ENCODE measurements around the gene RILPL2.
"Not testable (repeated sequence)": the region's sequence is repeated elsewhere in the genome, so short reads cannot be mapped to it uniquely, and the experiment has no call there.

The RILPL2 gene

DNA sequence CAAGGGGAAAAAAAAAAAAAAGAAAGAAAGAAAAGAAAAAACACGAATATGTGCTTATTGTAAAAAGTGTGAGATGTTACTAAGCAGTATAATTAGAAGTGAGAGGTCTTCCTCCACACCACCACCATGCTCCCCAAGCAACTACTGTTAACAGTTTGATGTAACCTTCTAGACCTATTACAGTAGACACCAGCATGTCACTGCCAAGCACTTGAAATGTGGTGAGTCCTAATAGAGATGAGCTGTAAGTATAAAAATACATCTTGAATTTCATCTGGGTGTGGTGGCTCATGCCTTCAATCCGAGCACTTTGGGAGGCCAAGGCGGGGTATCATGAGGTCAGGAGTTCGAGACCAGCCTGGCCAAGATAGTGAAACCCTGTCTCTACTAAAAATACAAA lies 13.4 kb upstream of the RILPL2 start:
- no peak for DNase-seq (ENCODE audit: low read depth)

DNA sequence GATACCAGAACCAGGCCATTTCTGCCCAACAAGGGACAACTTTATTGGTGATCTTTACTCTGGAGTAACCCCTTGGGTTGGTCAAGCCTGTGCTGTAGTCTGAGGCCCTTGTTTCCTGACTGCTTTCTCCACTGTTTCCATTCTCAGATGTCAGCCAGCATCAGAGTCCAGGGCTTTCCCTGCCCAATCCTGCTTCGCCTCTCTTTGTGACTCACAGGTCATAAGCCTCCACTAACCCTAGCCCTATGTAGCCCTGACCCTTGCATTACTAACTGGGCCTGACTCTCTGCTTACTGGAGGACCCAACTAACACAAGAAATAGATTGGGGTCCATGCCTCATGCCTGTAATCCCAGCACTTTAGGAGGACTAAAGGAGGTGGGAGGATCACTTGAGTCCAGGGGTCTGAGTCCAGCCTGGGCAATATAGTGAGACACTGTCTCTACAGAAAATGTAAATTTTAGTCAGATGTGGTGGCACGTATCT lies 12.8 kb upstream of the RILPL2 start:
- no peak for DNase-seq (ENCODE audit: low read depth)

GRCh38 chr12:123446333-123446713 lies 9.8 kb upstream of the RILPL2 start:
- DNase-seq (ENCODE audit: low read depth): no peak

GRCh38 chr12:123445388-123446332 lies 9.2 kb upstream of the RILPL2 start:
- no peak for DNase-seq (ENCODE audit: low read depth)

- DNase-seq (ENCODE audit: low read depth): no peak
Measured at GRCh38 chr12:123444092-123445026, 7.9 kb upstream of the RILPL2 start.

DNA sequence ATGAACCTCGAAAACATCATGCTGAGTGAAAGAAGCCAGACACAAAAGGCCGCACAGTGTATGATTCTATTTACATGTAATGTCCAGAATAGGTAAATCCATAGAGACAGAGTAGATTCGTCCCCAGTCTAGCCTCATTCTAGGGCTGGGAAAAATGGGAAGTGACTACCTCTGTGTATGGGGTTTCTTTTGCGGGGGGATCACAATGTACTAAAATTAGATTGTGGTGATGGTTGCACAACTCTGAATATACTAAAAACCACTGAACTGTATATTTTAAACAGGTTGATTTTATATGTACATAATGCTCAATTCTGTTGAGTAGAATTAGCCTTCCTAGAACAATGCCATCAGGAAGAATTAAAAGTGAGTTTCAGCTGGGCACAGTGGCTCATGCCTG lies 6.3 kb upstream of the RILPL2 start:
- DNase-seq (ENCODE audit: low read depth): no peak

- no peak for DNase-seq (ENCODE audit: low read depth)
Measured at GRCh38 chr12:123441523-123442164, 5.2 kb upstream of the RILPL2 start.

DNA sequence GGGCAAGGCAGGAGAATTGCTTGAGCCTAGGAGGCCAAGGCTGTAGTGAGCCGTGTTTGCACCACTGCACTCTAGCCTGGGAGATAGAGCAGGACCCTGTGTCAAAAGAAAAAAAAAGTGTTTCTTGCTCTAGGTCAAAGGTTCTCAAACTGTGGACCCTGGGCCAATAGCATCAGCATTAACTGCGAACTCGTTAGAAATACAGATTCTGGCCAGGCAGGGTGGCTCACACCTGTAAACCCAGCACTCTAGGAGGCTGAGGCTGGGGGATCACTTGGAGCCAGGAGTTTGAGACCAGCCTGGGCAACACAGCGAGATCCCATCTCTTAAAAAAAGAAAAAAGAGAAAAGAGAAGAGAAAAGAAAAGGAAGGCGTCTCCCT lies 858 bp downstream of the RILPL2 start:
- no peak for DNase-seq (ENCODE audit: low read depth)

- no peak for DNase-seq (ENCODE audit: low read depth)
Measured at GRCh38 chr12:123433615-123434014, 2.9 kb downstream of the RILPL2 start.

- not testable (repeated sequence) for DNase-seq (ENCODE audit: low read depth)
Measured at GRCh38 chr12:123431951-123432817, 4.3 kb downstream of the RILPL2 start.

DNA sequence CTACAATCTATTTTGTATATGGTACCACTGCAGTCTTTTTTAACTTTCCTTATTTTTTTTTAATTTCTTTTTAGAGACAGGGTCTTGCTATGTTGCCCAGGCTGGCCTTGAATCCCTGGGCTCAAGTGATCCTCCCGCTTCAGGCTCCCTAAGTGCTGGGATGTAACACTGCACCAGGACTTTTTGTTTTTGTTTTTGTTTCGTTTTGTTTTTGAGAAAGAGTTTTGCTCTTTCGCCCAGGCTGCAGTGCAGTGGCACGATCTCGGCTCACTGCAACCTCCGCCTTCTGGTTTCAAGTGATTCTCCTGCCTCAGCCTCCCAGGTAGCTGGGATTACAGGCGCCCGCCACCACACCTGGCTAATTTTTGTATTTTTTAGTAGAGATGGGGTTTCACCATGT lies 7.4 kb downstream of the RILPL2 start:
- DNase-seq (ENCODE audit: low read depth): not testable (repeated sequence)

GRCh38 chr12:123428591-123428990 lies 7.9 kb downstream of the RILPL2 start:
- no peak for DNase-seq (ENCODE audit: low read depth)

DNA sequence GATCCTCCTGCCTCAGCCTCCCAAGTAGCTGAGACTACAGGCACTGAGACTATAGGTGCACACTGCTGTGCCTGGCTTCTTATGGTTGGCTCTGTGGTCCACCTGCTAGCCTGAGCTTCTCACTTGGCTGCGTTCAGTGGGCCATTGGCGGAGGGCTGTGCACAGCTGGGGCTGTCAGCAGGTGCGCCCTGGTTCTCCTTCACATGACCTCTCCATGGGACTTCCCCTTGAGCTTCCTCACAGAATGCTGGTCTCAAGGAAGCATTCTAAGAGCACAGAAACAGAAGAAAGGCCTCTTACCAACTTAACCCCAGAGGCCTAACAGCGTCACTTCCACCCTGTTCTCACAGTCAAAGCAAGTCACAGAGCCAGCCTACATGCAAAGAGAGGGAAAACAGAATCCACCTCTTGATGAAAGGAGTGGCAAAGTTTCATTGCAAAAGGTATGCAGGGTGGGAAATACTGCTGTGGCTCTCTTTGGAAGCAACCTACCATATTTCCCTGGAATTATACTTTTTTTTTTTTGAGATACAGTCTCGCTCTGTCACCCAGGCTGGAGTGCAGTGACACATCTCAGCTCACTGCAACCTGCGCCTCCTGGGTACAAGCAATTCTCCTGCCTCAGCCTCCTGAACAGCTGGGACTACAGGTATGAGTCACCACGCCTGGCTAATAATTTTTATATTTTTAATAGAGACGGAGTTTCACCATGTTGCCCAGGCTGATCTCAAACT lies 9.3 kb downstream of the RILPL2 start:
- no peak for DNase-seq (ENCODE audit: low read depth)

GRCh38 chr12:123421314-123421713 lies 15.2 kb downstream of the RILPL2 start:
- no peak for DNase-seq (ENCODE audit: low read depth)

- no peak for DNase-seq (ENCODE audit: low read depth)
Measured at GRCh38 chr12:123410041-123410412, 26.5 kb downstream of the RILPL2 start.

DNA sequence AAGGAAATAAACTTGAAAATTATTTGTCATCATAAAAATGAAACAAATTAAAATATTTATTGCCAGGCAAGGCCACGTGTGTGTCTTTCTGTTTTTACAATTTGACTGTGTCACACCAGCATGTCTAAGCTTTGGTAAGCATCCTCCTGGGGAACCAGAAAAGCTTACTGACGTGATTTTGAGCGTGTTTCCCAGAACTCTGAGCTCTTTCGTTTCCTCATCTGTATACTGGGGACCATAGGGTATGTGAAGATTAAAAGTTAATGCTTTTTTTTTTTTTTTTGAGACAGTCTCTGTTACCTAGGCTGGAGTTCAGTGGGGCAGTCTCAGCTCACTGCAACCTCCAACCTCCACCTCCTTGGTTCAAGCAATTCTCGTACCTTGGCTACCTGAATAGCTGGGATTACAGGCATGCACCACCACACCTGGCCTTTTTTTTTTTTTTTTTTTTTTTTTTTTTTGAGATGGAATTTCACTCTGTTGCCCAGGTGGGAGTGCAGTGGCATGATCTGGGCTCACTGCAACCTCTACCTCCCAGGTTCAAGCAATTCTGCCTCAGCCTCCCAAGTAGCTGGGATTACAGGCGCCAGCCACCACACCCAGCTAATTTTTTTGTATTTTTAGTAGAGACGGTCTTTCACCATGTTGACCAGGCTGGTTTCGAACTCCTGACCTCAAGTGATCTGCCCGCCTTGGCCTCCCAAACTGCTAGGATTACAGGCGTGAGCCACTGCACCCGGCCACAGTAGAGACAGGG lies 27.0 kb downstream of the RILPL2 start:
- not testable (repeated sequence) for DNase-seq (ENCODE audit: low read depth)

DNA sequence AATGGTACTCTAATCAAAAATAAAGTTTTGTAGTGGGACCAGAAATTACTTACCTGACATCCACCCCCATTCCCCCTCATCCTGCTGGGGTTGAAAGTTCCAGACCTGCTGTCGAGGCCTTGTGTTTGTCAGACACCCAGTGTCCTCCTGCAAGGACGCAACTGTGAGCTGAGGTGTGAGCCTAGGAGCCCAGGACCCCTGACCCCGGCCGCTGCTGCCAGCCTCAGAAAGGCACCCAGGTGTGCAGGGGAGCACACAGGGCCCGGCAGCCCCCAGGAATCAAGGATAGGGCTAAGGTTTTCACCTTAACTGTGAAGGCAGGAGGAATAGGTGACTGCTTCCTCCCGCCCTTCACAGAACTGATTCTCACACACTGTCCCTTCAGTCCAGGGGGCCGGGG lies 27.9 kb downstream of the RILPL2 start:
- not testable (repeated sequence) for DNase-seq (ENCODE audit: low read depth)

DNA sequence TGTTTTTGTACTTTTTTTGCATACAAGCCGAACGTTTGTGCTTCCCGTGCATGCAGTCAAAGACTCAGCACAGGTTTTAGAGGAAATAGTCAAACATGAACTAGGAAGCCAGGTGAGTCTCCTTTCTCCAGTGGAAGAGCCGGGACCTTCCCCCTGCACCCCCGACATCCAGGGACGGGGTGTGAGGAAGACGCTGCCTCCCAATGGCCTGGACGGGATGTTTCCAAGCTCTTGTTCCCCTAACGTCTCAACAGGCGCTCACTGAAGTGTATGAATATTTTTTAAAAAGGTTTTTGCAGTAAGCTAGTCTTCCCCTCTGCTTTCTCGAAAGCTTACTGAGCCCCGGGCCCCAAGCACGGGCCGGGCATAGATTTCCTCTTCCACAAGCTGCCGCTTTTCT lies 28.6 kb downstream of the RILPL2 start:
- not testable (repeated sequence) for DNase-seq (ENCODE audit: low read depth)

GRCh38 chr12:123407269-123407668 lies 29.2 kb downstream of the RILPL2 start:
- DNase-seq (ENCODE audit: low read depth): not testable (repeated sequence)

DNA sequence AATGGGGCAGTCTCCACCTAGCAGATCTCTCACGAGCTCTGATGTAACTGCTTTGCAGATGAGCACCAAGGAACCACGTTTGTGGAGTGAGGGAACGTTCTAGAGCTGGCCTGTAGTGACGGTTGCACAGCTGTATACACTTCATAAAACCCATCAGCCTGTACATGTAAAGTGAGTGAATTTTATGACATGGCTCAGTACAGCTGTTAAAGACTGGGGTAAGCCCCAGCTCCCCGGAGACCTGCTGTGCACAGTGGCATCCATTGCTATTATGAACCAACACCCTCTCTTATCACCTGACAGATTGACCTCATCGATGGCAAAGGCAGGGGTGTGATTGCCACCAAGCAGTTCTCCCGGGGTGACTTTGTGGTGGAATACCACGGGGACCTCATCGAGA lies 31.9 kb downstream of the RILPL2 start:
- DNase-seq (ENCODE audit: low read depth): no peak

Data from activated gamma-delta T cell treated with anti-CD3 and anti-CD28 coated beads, Interleukin-2, amount 50 U/mL, for 16 hours (primary cell).